HEK293T (cell line): ENCODE measurements around the gene SOX6.

ENCODE experiments used
- CTCF ChIA-PET: fragments of 350-600 bp; formaldehyde crosslinking; extraction: SDS; loops from one replicate; lab custom pipeline; 2021; ENCODE audit warnings: antibody characterized with exemption, inconsistent platforms; lab: Yijun Ruan, JAX
- POLR2A ChIA-PET: fragments of 350-600 bp; formaldehyde crosslinking; extraction: SDS; loops from one replicate; lab custom pipeline; 2020; ENCODE audit warnings: antibody characterized with exemption, inconsistent platforms; lab: Yijun Ruan, JAX
- DNase-seq: peaks from one replicate; pipeline ENCODE4 v3.0.0; 2012; ENCODE audit warnings: mixed read lengths; ENCODE audit errors: extremely low spot score
- ARNT ChIP-seq: fragments of 450-650 bp; IDR thresholded peaks from 2 replicates; pipeline ENCODE4 v1.6.1; 2017; ENCODE audit warnings: mild to moderate bottlenecking
- BHLHE40 ChIP-seq: fragments of 450-650 bp; IDR thresholded peaks from 2 replicates; pipeline ENCODE4 v1.6.1; 2016; ENCODE audit warnings: mild to moderate bottlenecking, moderate library complexity, borderline replicate concordance
- CTBP1 ChIP-seq: fragments of 450-650 bp; IDR thresholded peaks from 2 replicates; pipeline ENCODE4 v1.6.1; 2016; ENCODE audit warnings: borderline replicate concordance
- ELF4 ChIP-seq: fragments of 450-650 bp; IDR thresholded peaks from 2 replicates; pipeline ENCODE4 v1.6.1; 2017; ENCODE audit warnings: antibody characterized with exemption
- FOXA1 ChIP-seq: fragments of 450-650 bp; IDR thresholded peaks from 2 replicates; pipeline ENCODE4 v1.6.1; 2016; ENCODE audit warnings: mild to moderate bottlenecking
- FOXK2 ChIP-seq: fragments of 450-650 bp; IDR thresholded peaks from 2 replicates; pipeline ENCODE4 v1.6.1; 2016; ENCODE audit warnings: mild to moderate bottlenecking
- FOXM1 ChIP-seq: fragments of 450-650 bp; IDR thresholded peaks from 2 replicates; pipeline ENCODE4 v1.6.1; 2017; ENCODE audit warnings: mild to moderate bottlenecking, borderline replicate concordance
- HDGF ChIP-seq: fragments of 450-650 bp; IDR thresholded peaks from 2 replicates; pipeline ENCODE4 v1.6.1; 2017; ENCODE audit warnings: antibody characterized with exemption, borderline replicate concordance
- L3MBTL2 ChIP-seq: fragments of 450-650 bp; conservative IDR thresholded peaks from 2 replicates; pipeline ENCODE4 v1.6.1; 2016; ENCODE audit warnings: mild to moderate bottlenecking
- LEF1 ChIP-seq: fragments of 450-650 bp; IDR thresholded peaks from 2 replicates; pipeline ENCODE4 v1.6.1; 2017; ENCODE audit warnings: mild to moderate bottlenecking, borderline replicate concordance
- NFRKB ChIP-seq: fragments of 450-650 bp; IDR thresholded peaks from 2 replicates; pipeline ENCODE4 v1.6.1; 2016; ENCODE audit warnings: mild to moderate bottlenecking, moderate library complexity
- PKNOX1 ChIP-seq: fragments of 450-650 bp; IDR thresholded peaks from 2 replicates; pipeline ENCODE4 v1.6.1; 2016
- SP1 ChIP-seq: fragments of 450-650 bp; IDR thresholded peaks from 2 replicates; pipeline ENCODE4 v1.6.1; 2017
- SUZ12 ChIP-seq: fragments of 450-650 bp; IDR thresholded peaks from 2 replicates; pipeline ENCODE4 v1.6.1; 2016; ENCODE audit warnings: mild to moderate bottlenecking
- TARDBP ChIP-seq: fragments of 450-650 bp; IDR thresholded peaks from 2 replicates; pipeline ENCODE4 v1.6.1; 2016
- ZNF384 ChIP-seq: fragments of 450-650 bp; IDR thresholded peaks from 2 replicates; pipeline ENCODE4 v1.6.1; 2016

SOX6 gene

GRCh38 chr11:15971215-15971546 lies 385.2 kb downstream of the SOX6 start:
- ChIA-PET POLR2A (no interaction called here), CTCF (no interaction called here)
- no peak for DNase-seq
- TF ChIP-seq FOXM1 (no peak), TARDBP (no peak), FOXA1 (no peak), NFRKB (no peak), SP1 (no peak), L3MBTL2 (no peak), FOXK2 (no peak), ARNT (no peak), HDGF (no peak), BHLHE40 (no peak)

GRCh38 chr11:15970506-15971214 lies 385.7 kb downstream of the SOX6 start:
- no peak for DNase-seq
- ChIA-PET POLR2A (no interaction called here), CTCF (no interaction called here)
- TF ChIP-seq SP1 (no peak), PKNOX1 (no peak), BHLHE40 (no peak)

- DNase-seq, result no peak
- TF ChIP-seq LEF1 (no peak), ZNF384 (no peak), BHLHE40 (no peak), L3MBTL2 (no peak), CTBP1 (no peak), NFRKB (no peak), SUZ12 (no peak), HDGF (no peak), FOXA1 (no peak), PKNOX1 (no peak), FOXK2 (no peak), ELF4 (no peak), TARDBP (no peak), SP1 (no peak), ARNT (no peak), FOXM1 (no peak)
- CTCF ChIA-PET, result no interaction called here
- POLR2A ChIA-PET, result no interaction called here
Measured at GRCh38 chr11:15969701-15970329, 386.5 kb downstream of the SOX6 start.

GRCh38 chr11:15969281-15969680 lies 387.1 kb downstream of the SOX6 start:
- ChIA-PET POLR2A (no interaction called here), CTCF (no interaction called here)
- no peak for DNase-seq
- no peak for TF ChIP-seq TARDBP
- TF ChIP-seq CTBP1, result no peak

- ChIA-PET POLR2A (no interaction called here), CTCF (interaction anchor here (0.8 kb wide), 1 partner anchor 130 kb away, joined by 4 read pairs; no protein-coding TSS in a partner anchor)
- TF ChIP-seq L3MBTL2, result no peak
- TF ChIP-seq NFRKB, result no peak
- no peak for TF ChIP-seq ARNT
- TF ChIP-seq PKNOX1, result no peak
- TF ChIP-seq SUZ12, result no peak
- no peak for TF ChIP-seq FOXA1
- no peak for DNase-seq
Measured at GRCh38 chr11:15968461-15969130, 387.8 kb downstream of the SOX6 start.

GRCh38 chr11:15967966-15968365 lies 388.4 kb downstream of the SOX6 start:
- CTCF ChIA-PET, result interaction anchor here (0.8 kb wide), 1 partner anchor 130 kb away, joined by 4 read pairs; no protein-coding TSS in a partner anchor
- no peak for DNase-seq
- POLR2A ChIA-PET, result no interaction called here
- no peak for TF ChIP-seq HDGF
- TF ChIP-seq BHLHE40, result no peak
- no peak for TF ChIP-seq ZNF384
- TF ChIP-seq TARDBP, result no peak
- no peak for TF ChIP-seq SP1
- TF ChIP-seq FOXA1, result no peak
